HL-60 (cell line): ENCODE results near the gene TACR2.
A peak's percentile ranks its signal among the peaks of the same experiment; 100 is the strongest.

Experiments used
- DNase-seq, 2 experiments: peaks; one replicate each; pipeline ENCODE4 v3.0.0-alpha.2; 2010 to 2020; ENCODE audit warnings: low read depth in 1 of 2, low spot score in 1 of 2
- H3K27ac ChIP-seq: fragments of 250-450 bp; sonication (Bioruptor Pico); replicated peaks from 2 replicates; pipeline ENCODE4 v1.5.1; 2020; ENCODE audit warnings: mild to moderate bottlenecking, moderate library complexity
- H3K27me3 ChIP-seq: fragments of 250-450 bp; sonication (Bioruptor Pico); 2 replicates; pipeline ENCODE4 v1.5.1; 2021; ENCODE audit warnings: mild to moderate bottlenecking, moderate library complexity; ENCODE audit not compliant: insufficient read depth, poor library complexity, severe bottlenecking
- H3K4me3 ChIP-seq: replicated peaks from 2 replicates; pipeline ENCODE4 v1.5.1; 2011; ENCODE audit warnings: mild to moderate bottlenecking, control low read depth, low read length; ENCODE audit not compliant: insufficient read depth
- CTCF ChIP-seq: IDR thresholded peaks from one replicate; pipeline ENCODE4 v1.5.1; 2011; ENCODE audit warnings: low read length, control low read depth, inconsistent platforms; ENCODE audit not compliant: insufficient read depth
- GABPA ChIP-seq: IDR thresholded peaks from 2 replicates; pipeline ENCODE4 v1.6.1; 2012; ENCODE audit warnings: low read depth
- POLR2AphosphoS5 ChIP-seq: IDR thresholded peaks from 2 replicates; pipeline ENCODE4 v1.6.1; 2012; ENCODE audit warnings: low read depth
- SPI1 ChIP-seq: IDR thresholded peaks from 2 replicates; pipeline ENCODE4 v1.6.1; 2012; ENCODE audit warnings: low read depth, mild to moderate bottlenecking, borderline replicate concordance
- TF ChIP-seq, protein P1 (sequence below): IDR thresholded peaks from 2 replicates; pipeline ENCODE4 v1.6.1; 2012; ENCODE audit warnings: low read depth; ENCODE audit not compliant: insufficient replicate concordance

Gene TACR2

GRCh38 chr10:69409968-69410367 is 6.8 kb downstream of the TACR2 start:
- peak; percentile 75 to 82 for DNase-seq

DNA sequence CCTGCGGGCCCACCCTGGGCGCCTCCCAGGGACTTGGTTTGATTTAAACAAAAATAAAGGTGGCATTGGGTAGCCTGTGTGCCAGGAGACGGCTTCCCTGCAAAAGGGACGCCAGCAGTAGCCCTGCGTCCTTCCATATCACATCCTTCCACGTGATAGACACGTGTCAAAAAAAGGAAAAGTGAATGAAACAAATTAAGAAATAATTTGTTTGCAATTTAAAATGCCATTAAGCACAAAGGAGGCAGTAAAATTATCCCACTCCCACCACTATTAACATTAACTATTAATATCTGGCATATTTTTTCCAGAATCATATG is 7.6 kb downstream of the TACR2 start:
- TF ChIP-seq CTCF (no peak), SPI1 (no peak), POLR2AphosphoS5 (no peak), GABPA (no peak)
- TF ChIP-seq, protein P1, sequence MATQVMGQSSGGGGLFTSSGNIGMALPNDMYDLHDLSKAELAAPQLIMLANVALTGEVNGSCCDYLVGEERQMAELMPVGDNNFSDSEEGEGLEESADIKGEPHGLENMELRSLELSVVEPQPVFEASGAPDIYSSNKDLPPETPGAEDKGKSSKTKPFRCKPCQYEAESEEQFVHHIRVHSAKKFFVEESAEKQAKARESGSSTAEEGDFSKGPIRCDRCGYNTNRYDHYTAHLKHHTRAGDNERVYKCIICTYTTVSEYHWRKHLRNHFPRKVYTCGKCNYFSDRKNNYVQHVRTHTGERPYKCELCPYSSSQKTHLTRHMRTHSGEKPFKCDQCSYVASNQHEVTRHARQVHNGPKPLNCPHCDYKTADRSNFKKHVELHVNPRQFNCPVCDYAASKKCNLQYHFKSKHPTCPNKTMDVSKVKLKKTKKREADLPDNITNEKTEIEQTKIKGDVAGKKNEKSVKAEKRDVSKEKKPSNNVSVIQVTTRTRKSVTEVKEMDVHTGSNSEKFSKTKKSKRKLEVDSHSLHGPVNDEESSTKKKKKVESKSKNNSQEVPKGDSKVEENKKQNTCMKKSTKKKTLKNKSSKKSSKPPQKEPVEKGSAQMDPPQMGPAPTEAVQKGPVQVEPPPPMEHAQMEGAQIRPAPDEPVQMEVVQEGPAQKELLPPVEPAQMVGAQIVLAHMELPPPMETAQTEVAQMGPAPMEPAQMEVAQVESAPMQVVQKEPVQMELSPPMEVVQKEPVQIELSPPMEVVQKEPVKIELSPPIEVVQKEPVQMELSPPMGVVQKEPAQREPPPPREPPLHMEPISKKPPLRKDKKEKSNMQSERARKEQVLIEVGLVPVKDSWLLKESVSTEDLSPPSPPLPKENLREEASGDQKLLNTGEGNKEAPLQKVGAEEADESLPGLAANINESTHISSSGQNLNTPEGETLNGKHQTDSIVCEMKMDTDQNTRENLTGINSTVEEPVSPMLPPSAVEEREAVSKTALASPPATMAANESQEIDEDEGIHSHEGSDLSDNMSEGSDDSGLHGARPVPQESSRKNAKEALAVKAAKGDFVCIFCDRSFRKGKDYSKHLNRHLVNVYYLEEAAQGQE, result no peak
- Histone ChIP-seq H3K27me3 (no peaks in the 10 kb centered on the region), H3K4me3 (peak overlapping the region; percentile 15; the same call in 1 of the 2 replicates), H3K27ac (peak overlapping the region; percentile 65)
- DNase-seq, result no peak

More at GRCh38 chr10:69409968-69410367, 6.8 kb downstream of the TACR2 start:
- Histone ChIP-seq H3K27ac (peak overlapping the region; percentile 14; the same call in 1 of the 2 replicates), H3K4me3 (no peak overlapping the region), H3K27me3 (no peaks in the 10 kb centered on the region)
- peak; percentile 86 for TF ChIP-seq SPI1
- TF ChIP-seq, protein P1, result no peak

GRCh38 chr10:69408318-69409175 is 8.2 kb downstream of the TACR2 start:
- H3K27me3 ChIP-seq, result no peaks in the 10 kb centered on the region
- peak overlapping the region; percentile 15; the same call in 1 of the 2 replicates for H3K4me3 ChIP-seq
- peak; percentile 91 to 92 for DNase-seq
- H3K27ac ChIP-seq, result peak overlapping the region; percentile 65
- TF ChIP-seq, protein P1, result no peak
- TF ChIP-seq POLR2AphosphoS5 (0 out of 2 replicates have a peak, but pooled peaks have one; percentile 32), GABPA (no peak)

- Histone ChIP-seq H3K27ac (no peak overlapping the region), H3K4me3 (no peak overlapping the region), H3K27me3 (no peaks in the 10 kb centered on the region)
- DNase-seq, result peak; percentile 41 to 49
- TF ChIP-seq CTCF, result peak; percentile 20
- TF ChIP-seq POLR2AphosphoS5, result no peak
- no peak for TF ChIP-seq SPI1
- no peak for TF ChIP-seq GABPA
- TF ChIP-seq, protein P1, result no peak
Measured at GRCh38 chr10:69407621-69408301, 9.0 kb downstream of the TACR2 start.
